ENCODE results near the gene RPTN.

RPTN gene

DNA sequence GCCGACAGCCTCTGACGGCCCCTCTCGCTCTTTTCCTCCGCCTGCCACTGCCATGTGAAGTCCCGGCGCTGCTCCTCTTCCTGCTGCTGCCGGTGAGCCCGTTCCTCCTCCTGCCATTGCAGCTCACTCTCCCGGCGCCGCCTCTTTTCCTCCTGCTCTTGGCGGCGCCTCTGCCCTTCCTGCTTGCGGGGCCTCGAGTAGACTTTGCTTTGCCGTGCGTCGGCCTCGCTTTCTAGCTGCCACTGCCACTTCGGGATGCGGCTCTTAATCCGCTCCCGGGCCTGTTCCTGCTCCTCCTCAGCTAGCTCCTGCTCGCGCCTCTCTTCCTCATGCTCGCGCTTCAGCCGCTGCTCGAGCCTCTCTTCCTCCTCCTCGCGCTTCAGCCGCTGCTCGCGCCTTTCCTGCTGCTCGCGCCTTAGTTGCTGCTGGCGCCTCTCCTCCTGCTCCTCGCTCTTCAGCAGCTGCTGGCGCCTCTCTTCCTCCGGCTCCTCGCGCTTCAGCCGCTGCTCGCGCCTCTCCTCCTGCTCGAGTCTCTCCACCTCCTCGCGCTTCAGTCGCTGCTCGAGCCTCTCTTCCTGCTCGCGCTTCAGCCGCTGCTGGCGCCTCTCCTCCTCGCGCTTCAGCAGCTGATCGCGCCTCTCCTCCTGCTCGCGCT is 48.0 kb downstream of the RPTN start:
- DNase-seq = peak; percentile 38

DNA sequence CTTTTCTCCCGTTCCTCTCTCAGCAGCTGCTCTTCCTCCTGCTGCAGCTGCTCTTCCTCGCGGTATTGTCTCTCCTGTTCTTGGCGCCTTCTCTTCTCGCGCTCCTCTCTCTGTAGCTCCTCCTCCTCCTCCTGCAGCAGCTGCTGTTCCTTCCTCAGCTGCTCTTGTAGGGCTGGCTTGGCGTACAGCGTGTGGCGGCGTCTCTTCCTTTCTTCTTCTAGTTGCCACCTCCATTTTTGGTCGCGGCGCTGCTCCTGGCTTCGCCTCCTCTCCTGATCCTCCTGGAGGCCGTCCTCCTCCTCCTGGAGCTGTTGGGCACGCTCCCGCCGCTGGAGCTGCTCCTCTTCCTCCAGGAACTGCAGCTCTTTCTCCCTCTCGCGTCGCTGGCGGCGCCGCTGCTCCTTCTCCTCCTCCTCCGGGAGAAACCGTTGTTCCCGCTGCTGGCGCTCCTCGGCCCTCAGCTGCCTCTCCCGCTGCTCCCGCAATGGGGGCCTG is 48.6 kb downstream of the RPTN start:
- DNase-seq = peak; percentile 27

DNA sequence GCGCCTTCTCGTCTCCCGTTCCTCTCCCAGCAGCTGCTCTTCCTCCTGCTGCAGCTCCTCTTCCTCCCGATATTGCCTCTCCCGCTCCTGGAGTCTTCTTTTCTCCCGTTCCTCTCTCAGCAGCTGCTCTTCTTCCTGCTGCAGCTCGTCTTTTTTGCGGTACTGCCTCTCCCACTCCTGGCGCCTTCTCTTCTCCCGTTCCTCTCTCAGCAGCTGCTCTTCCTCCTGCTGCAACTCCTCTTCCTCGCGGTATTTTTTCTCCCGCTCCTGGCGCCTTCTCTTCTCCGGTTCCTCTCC is 49.1 kb downstream of the RPTN start:
- no peak for DNase-seq

DNA sequence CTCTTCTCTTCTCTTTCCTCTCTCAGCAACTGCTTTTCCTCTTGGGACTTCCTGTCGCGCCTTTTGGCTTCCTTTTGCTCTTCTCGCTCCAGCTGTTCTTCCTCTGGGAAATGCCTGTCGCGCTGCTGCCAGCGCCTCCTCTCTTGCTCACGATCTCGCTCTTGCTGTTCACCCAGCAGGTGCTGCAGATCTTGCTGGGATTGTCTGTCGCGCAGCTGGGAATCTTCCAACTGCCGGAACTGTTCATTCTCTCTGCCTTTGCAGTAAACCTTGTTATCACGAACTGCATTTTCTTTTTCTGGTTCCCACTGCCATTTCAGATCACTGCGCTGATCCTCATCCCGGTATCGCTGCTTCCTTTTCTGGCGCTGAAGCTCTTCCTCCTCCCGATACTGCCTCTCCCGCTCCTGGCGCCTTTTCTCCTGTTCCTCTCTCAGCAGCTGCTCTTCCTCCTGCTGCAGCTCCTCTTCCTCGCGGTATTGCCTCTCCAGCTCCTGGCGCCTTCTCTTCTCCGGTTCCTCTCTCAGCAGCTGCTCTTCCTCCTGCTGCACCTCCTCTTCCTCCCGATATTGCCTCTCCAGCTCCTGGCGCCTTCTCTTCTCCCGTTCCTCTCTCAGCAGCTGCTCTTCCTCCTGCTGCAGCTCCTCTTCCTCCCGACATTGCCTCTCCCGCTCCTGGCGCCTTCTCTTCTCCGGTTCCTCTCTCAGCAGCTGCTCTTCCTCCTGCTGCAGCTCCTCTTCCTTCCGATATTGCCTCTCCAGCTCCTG is 49.6 kb downstream of the RPTN start:
- no peak for DNase-seq

DNA sequence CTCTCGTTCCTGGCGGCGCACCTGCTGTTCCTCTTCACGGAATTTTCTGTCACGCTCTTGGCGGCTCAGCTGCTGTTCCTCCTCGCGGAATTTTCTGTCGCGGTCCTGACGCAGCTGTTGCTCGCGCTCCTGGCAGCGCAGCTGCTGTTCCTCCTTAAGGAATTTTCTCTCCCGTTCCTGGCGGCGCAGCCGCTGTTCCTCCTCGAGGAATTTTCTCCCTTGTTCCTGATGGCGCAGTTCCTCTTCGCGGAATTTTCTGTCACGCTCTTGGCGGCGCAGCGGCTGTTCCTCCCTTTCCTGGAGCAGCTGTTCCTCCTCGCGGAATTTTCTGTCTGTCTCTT is 50.2 kb downstream of the RPTN start:
- no peak for DNase-seq

DNA sequence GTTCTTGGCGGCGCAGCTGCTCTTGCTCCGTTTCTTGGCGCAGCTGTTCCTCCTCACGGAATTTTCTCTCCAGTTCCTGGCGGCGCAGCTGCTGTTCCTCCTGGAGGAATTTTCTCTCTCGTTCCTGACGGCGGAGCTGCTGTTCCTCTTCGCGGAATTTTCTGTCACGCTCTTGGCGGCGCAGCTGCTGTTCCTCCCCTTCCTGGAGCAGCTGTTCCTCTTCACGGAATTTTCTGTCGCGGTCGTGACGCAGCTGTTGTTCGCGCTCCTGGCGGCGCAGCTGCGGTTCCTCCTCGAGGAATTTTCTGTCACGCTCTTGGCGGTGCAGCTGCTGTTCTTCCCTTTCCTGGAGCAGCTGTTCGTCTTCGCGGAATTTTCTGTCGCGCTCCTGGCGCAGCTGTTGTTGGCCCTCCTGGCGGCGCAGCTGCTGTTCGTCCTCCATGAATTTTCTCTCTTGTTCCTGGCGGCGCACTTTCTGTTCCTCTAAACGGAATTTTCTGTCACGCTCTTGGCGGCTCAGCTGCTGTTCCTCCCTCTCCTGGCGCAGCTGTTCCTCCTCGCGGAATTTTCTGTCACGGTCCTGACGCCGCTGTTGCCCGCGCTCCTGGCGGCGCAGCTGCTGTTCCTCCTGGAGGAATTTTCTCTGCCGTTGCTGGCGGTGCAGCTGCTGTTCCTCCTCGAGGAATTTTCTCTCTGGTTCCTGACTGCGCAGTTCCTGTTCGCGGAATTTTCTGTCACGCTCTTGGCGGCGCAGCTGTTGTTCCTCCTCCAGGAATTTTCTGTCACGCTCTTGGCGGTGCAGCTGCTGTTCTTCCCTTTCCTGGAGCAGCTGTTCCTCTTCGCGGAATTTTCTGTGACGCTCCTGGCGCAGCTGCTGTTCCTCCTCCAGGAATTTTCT is 50.8 kb downstream of the RPTN start:
- DNase-seq = no peak

DNA sequence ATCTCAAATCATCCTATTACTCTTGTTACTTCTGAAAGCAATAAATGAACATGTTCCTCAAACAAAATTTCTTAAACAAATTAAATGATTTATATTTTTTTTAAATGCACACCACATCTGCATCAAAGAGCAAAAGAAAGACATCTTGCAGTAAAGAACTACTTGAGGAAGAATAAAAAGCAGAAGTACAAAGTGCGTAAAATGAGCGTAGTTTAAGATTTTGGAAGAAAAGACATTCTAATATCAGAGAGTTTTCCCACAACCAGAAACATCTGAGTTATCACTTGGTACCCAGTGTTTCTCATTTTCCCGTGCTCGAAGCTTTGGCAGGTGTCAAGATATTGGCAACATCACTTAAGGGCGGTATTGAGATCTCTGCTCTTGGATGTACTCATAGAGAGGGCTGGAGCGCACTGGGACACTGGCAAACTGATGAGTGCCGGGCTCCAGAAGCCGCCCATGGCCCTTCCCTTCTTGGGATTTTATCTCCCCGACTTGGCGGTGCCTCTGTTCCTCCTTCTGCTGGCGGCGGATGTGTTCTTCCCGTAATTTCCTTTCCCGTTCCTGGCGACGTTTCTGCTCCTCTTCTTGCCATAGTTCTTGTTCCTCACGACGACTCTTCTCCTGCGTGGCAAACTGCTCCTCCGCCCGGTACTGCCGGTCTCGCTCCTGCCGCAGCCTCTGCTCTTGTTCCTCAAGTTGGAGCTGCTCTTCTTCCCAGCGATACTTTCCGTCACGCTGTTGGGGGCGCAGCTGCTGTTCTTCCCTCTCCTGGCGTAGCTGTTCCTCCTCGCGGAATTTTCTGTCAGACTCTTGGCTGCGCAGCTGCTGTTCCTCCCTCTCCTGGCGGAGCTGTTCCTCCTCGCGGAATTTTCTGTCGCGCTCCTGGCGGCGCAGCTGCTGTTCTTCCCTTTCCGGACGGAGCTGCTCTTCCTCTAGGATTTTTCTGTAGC is 51.7 kb downstream of the RPTN start:
- no peak for DNase-seq

DNA sequence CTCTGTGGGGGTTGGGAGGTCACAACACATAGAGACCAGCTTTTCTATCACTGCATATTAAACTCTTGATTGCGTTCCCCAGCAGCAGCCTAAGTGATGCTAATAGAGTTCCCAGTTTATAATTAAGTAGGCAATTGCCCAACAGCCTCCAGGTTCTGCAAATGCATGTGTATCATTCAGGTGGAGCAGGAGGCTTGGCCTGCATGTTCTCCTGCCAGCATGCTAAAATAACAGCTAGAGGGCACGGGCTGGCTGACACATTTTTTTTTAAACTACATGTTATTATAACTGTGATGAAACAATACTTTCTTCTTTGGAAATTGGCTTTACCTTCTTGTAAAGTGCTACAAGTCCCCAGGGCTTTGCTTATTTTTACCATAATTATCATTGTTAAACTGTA is 54.2 kb downstream of the RPTN start:
- DNase-seq = no peak
